Adrenal gland (tissue), 12 donors: Measurements from ENCODE around the gene PDLIM5. TPM values are rescaled to one million over a fixed set of nuclear protein-coding genes. Genes with fewer than 3 reads are reported as not detected.

Experiments used
- DNase-seq, 7 donors: peaks; one replicate each; pipeline ENCODE4 v3.0.0-alpha.2; 2019 to 2020
- H3K27ac ChIP-seq, 5 donors: fragments of 200-600 bp; sonication (generic) in 4 of 5; 1 replicate in 3 of 5; 2 replicates in 2 of 5; pipeline versions ENCODE4 v1.5.1 to v1.8.0; 2016 to 2020; ENCODE audit warnings: mild to moderate bottlenecking in 1 of 5
- H3K27me3 ChIP-seq: fragments of 200-600 bp; 2 replicates; pipeline ENCODE4 v1.8.0; 2021
- H3K36me3 ChIP-seq, 2 donors: fragments of 200-600 bp; replicated peaks in 1 of 2; 1 replicate in 1 of 2; 2 replicates in 1 of 2; pipeline versions ENCODE4 v1.5.1 to v1.8.0; 2018 to 2022
- H3K4me1 ChIP-seq, 2 donors: fragments of 200-600 bp; replicated peaks in 1 of 2; 1 replicate in 1 of 2; 2 replicates in 1 of 2; pipeline versions ENCODE4 v1.5.1 to v1.8.0; 2018 to 2021
- H3K4me3 ChIP-seq, 4 donors: fragments of 200-600 bp; sonication (generic) in 3 of 4; one replicate each; pipeline ENCODE4 v1.5.1; 2016 to 2018
- H3K9me3 ChIP-seq, 3 donors: fragments of 200-600 bp; sonication (generic) in 1 of 3; replicated peaks in 1 of 3; 1 replicate in 2 of 3; 2 replicates in 1 of 3; pipeline versions ENCODE4 v1.5.1 to v1.8.0; 2016 to 2021
- CTCF ChIP-seq, 6 experiments: fragments of 450-650 bp in 4 of 6; fragments of 200-600 bp in 2 of 6; sonication (generic) in 1 of 6; IDR thresholded peaks; 1 replicate in 5 of 6; 2 replicates in 1 of 6; pipeline versions ENCODE4 v1.5.1 to v1.8.0; 2016 to 2021; ENCODE audit warnings: antibody characterized with exemption in 6 of 6, mild to moderate bottlenecking in 2 of 6, moderate library complexity in 1 of 6
- POLR2A ChIP-seq, 2 donors: fragments of 450-650 bp; IDR thresholded peaks; one replicate each; pipeline ENCODE4 v1.6.1; 2017; ENCODE audit warnings: antibody characterized with exemption in 2 of 2, mild to moderate bottlenecking in 2 of 2, moderate library complexity in 1 of 2
- WGBS, 4 donors: extraction: QIAGEN DNeasy Blood & Tissue Kit in 2 of 4; methylation state at CpG; one replicate each; pipeline versions ENCODE4 v1.1.5 to v1.1.7; 2013 to 2017; 5-methylcytosine and 5-hydroxymethylcytosine counted together
- intact Hi-C, 2 donors: fragments of 100-400 bp; cut with DNase I; formaldehyde crosslinking; loops; one replicate each; pipeline versions ENCODE4 v1.14.1 to v1.15.0; 2022 to 2023
- polyA plus RNA-seq, 3 donors: library from polyadenylated mRNA; stranded (reverse); fragments of 200-250 nt in 2 of 3; fragments of 350-450 nt in 1 of 3; fragmentation: Illumina TruSeq in 1 of 3; extraction: RNeasy Lipid Tissue Mini Kit (QIAGEN cat#74804) in 1 of 3; gene quantifications; one replicate each; pipeline ENCODE4 v1.2.3, GENCODE V29; 2013 to 2014
- total RNA-seq, 9 donors: library from RNA; depleted of rRNA in 4 of 9; stranded (reverse); fragments of >200 nt in 4 of 9; fragments of 120-200 nt in 1 of 9; fragmentation: NEBNext Ultra II Directional in 1 of 9; extraction: Animal tissue kit (Norgen Biotek cat#: 25700) in 1 of 9; gene quantifications; one replicate each; pipeline versions ENCODE4 v1.1.0 to v1.2.4, GENCODE V29; 2013 to 2023
- donor health status: healthy with polysubstance abuse.
- donor health status: Bipolar disorder and iron deficiency.
- donor health status: DM: yes; HTN: yes; CAD: no.
- donor health status: DM: no; HTN: no; CAD: no.
- donor health status: DM: no; HTN: no; CAD: no.
- donor health status: DM: yes; HTN: yes; CAD: no.

The PDLIM5 gene
- total and polyA plus RNA-seq, 12 donors: 26.2 to 150 (median 84.0) TPM

GRCh38 chr4:94590493-94590892 is 138.8 kb downstream of the PDLIM5 start:
- intact Hi-C loops: loop anchor here in 1 of 2 donors (5.0 to 10.0 kb wide), 2 partner anchors 183 to 286 kb away; no protein-coding TSS in a partner anchor
- TF ChIP-seq POLR2A (IDR thresholded peaks at IDR 0.05) (no peak), CTCF (IDR thresholded peaks at IDR 0.05) (no peak)
- peaks cover 0 to 8% of the 10 kb centered on the region in 2 donors for H3K4me1 ChIP-seq
- WGBS, 4 donors: 64 to 74% (median 72%) methylated on average over 2 of the region's 2 CpGs
- H3K27me3 ChIP-seq: no peaks in the 10 kb centered on the region
- H3K4me3 ChIP-seq: no peak overlapping the region
- peaks cover 0 to 27% of the 10 kb centered on the region in 2 donors for H3K36me3 ChIP-seq
- DNase-seq: no peak
- no peak overlapping the region for H3K27ac ChIP-seq
- no peaks in the 10 kb centered on the region for H3K9me3 ChIP-seq

- intact Hi-C loops: loop anchor here in 1 of 2 donors (5.0 to 10.0 kb wide), 2 partner anchors 184 to 286 kb away; no protein-coding TSS in a partner anchor
- no peaks in the 10 kb centered on the region for H3K27me3 ChIP-seq
- TF ChIP-seq CTCF (IDR thresholded peaks at IDR 0.05): no peak
- TF ChIP-seq POLR2A (IDR thresholded peaks at IDR 0.05): no peak
- WGBS, 4 donors: 94 to 100% (median 98%) methylated on average over 2 of the region's 2 CpGs
- H3K9me3 ChIP-seq: no peaks in the 10 kb centered on the region
- no peak for DNase-seq
- peaks cover 0 to 8% of the 10 kb centered on the region in 2 donors for H3K4me1 ChIP-seq
- H3K36me3 ChIP-seq: peaks cover 0 to 19% of the 10 kb centered on the region in 2 donors
- no peak overlapping the region for H3K27ac ChIP-seq
- H3K4me3 ChIP-seq: no peak overlapping the region
Observed at GRCh38 chr4:94591289-94591688, 139.5 kb downstream of the PDLIM5 start.

- 50 to 74% (median 73%) methylated on average over 1 of the region's 1 CpG for WGBS, 4 donors
- no peak for TF ChIP-seq POLR2A (IDR thresholded peaks at IDR 0.05)
- TF ChIP-seq CTCF (IDR thresholded peaks at IDR 0.05): no peak
- H3K27ac ChIP-seq: no peak overlapping the region
- no peak overlapping the region for H3K4me3 ChIP-seq
- H3K4me1 ChIP-seq: no peaks in the 10 kb centered on the region
- H3K9me3 ChIP-seq: no peaks in the 10 kb centered on the region
- H3K36me3 ChIP-seq: peaks cover 0 to 8% of the 10 kb centered on the region in 2 donors
- intact Hi-C loops: loop anchor here (5.0 to 10.0 kb wide), 2 partner anchors 193 to 290 kb away; no protein-coding TSS in a partner anchor
- no peak for DNase-seq
- no peaks in the 10 kb centered on the region for H3K27me3 ChIP-seq
Observed at GRCh38 chr4:94595013-94595412, 143.3 kb downstream of the PDLIM5 start.

- TF ChIP-seq POLR2A (IDR thresholded peaks at IDR 0.05) (no peak), CTCF (IDR thresholded peaks at IDR 0.05) (peak; percentile 46 to 88 (median 70))
- H3K4me3 ChIP-seq: no peak overlapping the region
- H3K9me3 ChIP-seq: no peaks in the 10 kb centered on the region
- no peaks in the 10 kb centered on the region for H3K27me3 ChIP-seq
- no peak overlapping the region for H3K27ac ChIP-seq
- WGBS, 4 donors: 58 to 67% (median 60%) methylated on average over 5 of the region's 5 CpGs
- H3K36me3 ChIP-seq: peaks cover 0 to 8% of the 10 kb centered on the region in 2 donors
- H3K4me1 ChIP-seq: no peaks in the 10 kb centered on the region
- no peak for DNase-seq
- intact Hi-C loops: loop anchor here (5.0 to 10.0 kb wide), 2 partner anchors 194 to 291 kb away; no protein-coding TSS in a partner anchor
Observed at GRCh38 chr4:94595880-94596483, 144.2 kb downstream of the PDLIM5 start.
